ENCODE results near the gene DMD.

DMD gene

DNA sequence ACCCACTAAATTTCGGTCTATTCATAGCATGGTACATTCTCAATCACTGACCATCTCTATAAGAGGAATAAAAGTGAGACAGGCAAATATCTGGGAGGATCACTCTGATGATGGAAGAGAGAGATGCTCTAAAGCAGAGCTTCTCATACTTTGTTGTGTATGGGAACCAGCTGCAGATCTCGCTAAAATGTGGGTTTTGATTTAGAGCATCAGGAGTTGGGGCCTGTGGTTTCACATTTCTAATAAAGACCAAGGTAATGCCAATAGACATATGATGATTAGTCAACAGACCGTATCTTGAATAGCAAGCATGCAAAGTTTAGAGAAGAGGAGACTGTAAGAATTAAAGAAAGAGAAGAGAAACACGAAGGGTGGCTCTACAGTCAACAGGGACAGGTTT lies 2032.1 kb downstream of the DMD start:
- TF ChIP-seq, protein P1, sequence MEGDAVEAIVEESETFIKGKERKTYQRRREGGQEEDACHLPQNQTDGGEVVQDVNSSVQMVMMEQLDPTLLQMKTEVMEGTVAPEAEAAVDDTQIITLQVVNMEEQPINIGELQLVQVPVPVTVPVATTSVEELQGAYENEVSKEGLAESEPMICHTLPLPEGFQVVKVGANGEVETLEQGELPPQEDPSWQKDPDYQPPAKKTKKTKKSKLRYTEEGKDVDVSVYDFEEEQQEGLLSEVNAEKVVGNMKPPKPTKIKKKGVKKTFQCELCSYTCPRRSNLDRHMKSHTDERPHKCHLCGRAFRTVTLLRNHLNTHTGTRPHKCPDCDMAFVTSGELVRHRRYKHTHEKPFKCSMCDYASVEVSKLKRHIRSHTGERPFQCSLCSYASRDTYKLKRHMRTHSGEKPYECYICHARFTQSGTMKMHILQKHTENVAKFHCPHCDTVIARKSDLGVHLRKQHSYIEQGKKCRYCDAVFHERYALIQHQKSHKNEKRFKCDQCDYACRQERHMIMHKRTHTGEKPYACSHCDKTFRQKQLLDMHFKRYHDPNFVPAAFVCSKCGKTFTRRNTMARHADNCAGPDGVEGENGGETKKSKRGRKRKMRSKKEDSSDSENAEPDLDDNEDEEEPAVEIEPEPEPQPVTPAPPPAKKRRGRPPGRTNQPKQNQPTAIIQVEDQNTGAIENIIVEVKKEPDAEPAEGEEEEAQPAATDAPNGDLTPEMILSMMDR (conservative IDR thresholded peaks at IDR 0.05; ENCODE audit: control insufficient read depth, insufficient read depth, low read depth, low read length): no peak
- no peak overlapping the region for H3K4me3 ChIP-seq (ENCODE audit: control insufficient read depth, low read depth, low read length)
- no peak for DNase-seq (ENCODE audit: low read depth)

DNA sequence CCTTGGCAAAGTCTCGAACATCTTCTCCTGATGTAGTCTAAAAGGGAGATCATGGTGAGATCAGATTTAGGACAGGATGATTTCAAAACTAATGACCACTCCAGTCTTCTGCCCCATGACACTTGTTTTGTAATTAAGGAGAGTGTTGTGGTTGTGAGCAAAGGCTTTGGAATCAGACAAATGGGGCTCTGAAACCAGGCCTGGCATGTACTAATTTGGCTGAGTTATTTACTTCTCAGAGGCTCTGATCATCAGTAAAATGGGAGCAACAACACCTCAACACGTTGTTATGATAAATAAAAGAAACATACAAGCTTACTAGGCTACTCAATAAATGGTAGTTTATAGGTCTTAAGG lies 2032.6 kb downstream of the DMD start:
- peak; percentile 4 for DNase-seq (ENCODE audit: low read depth)
- TF ChIP-seq, protein P1 (conservative IDR thresholded peaks at IDR 0.05; ENCODE audit: control insufficient read depth, insufficient read depth, low read depth, low read length): no peak
- H3K4me3 ChIP-seq (ENCODE audit: control insufficient read depth, low read depth, low read length): no peak overlapping the region

- TF ChIP-seq, protein P1 (conservative IDR thresholded peaks at IDR 0.05; ENCODE audit: control insufficient read depth, insufficient read depth, low read depth, low read length): no peak
- DNase-seq (ENCODE audit: low read depth): no peak
- no peak overlapping the region for H3K4me3 ChIP-seq (ENCODE audit: control insufficient read depth, low read depth, low read length)
Observed at GRCh38 chrX:31178064-31178768, 2033.1 kb downstream of the DMD start.

GRCh38 chrX:31170792-31171191 lies 2040.6 kb downstream of the DMD start:
- TF ChIP-seq, protein P1 (conservative IDR thresholded peaks at IDR 0.05; ENCODE audit: control insufficient read depth, insufficient read depth, low read depth, low read length): no peak
- DNase-seq (ENCODE audit: low read depth): no peak
- no peak overlapping the region for H3K4me3 ChIP-seq (ENCODE audit: control insufficient read depth, low read depth, low read length)

GRCh38 chrX:31168551-31168950 lies 2042.8 kb downstream of the DMD start:
- TF ChIP-seq, protein P1 (conservative IDR thresholded peaks at IDR 0.05; ENCODE audit: control insufficient read depth, insufficient read depth, low read depth, low read length): no peak
- no peak for DNase-seq (ENCODE audit: low read depth)
- H3K4me3 ChIP-seq (ENCODE audit: control insufficient read depth, low read depth, low read length): no peak overlapping the region

- no peak for DNase-seq (ENCODE audit: low read depth)
- TF ChIP-seq, protein P1 (conservative IDR thresholded peaks at IDR 0.05; ENCODE audit: control insufficient read depth, insufficient read depth, low read depth, low read length): no peak
- H3K4me3 ChIP-seq (ENCODE audit: control insufficient read depth, low read depth, low read length): no peak overlapping the region
Observed at GRCh38 chrX:31166832-31167231, 2044.5 kb downstream of the DMD start.

- TF ChIP-seq, protein P1 (conservative IDR thresholded peaks at IDR 0.05; ENCODE audit: control insufficient read depth, insufficient read depth, low read depth, low read length): no peak
- no peak overlapping the region for H3K4me3 ChIP-seq (ENCODE audit: control insufficient read depth, low read depth, low read length)
- DNase-seq (ENCODE audit: low read depth): no peak
Observed at GRCh38 chrX:31166416-31166815, 2044.9 kb downstream of the DMD start.

Data from fibroblast of mammary gland (primary cell).